B cell (primary cell): ENCODE measurements around the gene SUSD2.

Experiments
- EZH2 ChIP-seq: IDR thresholded peaks from 2 replicates; pipeline ENCODE4 v1.6.1; 2012; ENCODE audit warnings: borderline replicate concordance, low read depth, mild to moderate bottlenecking, moderate library complexity, low read length; ENCODE audit not compliant: insufficient read depth, poor library complexity, severe bottlenecking
- TF ChIP-seq, protein P1 (sequence below): fragments of 200-600 bp; IDR thresholded peaks from one replicate; pipeline ENCODE4 v1.8.0; 2022; ENCODE audit warnings: antibody characterized with exemption, mild to moderate bottlenecking

DNA sequence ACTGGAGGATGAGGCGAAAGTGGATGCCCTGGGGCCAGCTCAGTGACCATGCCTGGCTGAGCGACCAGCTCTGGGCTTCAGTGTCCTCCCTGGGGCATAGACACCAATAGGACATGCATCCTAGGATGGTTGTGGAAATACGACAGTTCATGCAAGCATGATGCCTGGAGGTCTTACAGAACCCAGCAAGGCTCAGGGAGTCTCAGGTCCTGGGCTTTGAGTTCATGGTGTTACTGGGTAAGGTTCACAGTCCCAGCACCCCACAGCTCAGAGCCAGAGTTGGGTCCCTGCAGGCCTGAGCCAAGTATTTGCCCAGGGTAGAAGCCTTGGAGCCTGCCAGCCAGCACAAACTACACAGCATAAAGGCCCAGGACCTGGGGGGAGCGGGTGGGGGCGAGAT lies 4.2 kb upstream of the SUSD2 start:
- TF ChIP-seq, protein P1, sequence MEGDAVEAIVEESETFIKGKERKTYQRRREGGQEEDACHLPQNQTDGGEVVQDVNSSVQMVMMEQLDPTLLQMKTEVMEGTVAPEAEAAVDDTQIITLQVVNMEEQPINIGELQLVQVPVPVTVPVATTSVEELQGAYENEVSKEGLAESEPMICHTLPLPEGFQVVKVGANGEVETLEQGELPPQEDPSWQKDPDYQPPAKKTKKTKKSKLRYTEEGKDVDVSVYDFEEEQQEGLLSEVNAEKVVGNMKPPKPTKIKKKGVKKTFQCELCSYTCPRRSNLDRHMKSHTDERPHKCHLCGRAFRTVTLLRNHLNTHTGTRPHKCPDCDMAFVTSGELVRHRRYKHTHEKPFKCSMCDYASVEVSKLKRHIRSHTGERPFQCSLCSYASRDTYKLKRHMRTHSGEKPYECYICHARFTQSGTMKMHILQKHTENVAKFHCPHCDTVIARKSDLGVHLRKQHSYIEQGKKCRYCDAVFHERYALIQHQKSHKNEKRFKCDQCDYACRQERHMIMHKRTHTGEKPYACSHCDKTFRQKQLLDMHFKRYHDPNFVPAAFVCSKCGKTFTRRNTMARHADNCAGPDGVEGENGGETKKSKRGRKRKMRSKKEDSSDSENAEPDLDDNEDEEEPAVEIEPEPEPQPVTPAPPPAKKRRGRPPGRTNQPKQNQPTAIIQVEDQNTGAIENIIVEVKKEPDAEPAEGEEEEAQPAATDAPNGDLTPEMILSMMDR = no peak
- TF ChIP-seq EZH2 = no peak
